DMS 273 (cell line): ENCODE measurements around the gene GAK.

Source experiments
- DNase-seq: peaks from one replicate; lab custom pipeline; 2025; ENCODE audit not compliant: unreplicated experiment; lab: John Stamatoyannopoulos, UW

The GAK gene

DNA sequence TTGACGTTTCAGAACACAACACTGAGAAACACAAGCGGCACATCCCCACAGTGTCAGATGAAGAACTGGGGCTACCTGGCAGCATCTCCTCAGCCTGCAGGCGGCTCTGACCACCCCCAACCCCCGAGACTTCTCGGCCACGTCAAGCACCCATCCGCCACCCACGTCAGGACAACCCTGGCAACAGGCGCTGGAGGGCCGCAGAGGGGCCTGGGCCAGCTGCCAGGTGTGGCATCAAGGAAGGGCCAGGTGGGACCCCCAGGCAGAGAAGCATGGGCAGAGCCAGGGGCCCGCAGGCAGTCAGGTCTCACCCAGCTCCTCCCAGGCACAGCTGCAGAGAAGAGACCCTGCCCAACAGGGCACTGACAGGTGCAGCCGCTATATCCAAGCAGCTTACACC is 22.3 kb downstream of the GAK start:
- no peak for DNase-seq

DNA sequence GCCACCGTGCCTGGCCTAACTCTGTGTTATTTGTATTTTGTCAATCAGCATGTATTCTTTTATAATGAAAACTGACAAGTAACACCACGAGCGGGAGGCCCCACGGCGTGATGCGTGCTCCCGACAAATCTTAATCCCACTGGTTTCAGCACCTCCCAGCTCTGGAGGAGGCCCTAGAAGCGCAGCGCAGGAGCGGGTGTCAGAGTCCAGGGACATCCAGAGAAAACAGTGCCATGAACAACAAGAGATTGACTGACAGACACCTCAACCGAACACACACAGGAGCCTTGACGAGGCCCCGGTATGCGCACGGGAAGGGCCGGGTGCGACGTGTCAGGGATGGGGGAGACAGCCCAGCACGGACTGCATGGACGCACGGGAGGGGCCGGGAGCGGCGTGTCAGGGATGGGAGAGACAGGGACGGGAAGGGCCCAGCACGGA is 23.0 kb downstream of the GAK start:
- no peak for DNase-seq

DNA sequence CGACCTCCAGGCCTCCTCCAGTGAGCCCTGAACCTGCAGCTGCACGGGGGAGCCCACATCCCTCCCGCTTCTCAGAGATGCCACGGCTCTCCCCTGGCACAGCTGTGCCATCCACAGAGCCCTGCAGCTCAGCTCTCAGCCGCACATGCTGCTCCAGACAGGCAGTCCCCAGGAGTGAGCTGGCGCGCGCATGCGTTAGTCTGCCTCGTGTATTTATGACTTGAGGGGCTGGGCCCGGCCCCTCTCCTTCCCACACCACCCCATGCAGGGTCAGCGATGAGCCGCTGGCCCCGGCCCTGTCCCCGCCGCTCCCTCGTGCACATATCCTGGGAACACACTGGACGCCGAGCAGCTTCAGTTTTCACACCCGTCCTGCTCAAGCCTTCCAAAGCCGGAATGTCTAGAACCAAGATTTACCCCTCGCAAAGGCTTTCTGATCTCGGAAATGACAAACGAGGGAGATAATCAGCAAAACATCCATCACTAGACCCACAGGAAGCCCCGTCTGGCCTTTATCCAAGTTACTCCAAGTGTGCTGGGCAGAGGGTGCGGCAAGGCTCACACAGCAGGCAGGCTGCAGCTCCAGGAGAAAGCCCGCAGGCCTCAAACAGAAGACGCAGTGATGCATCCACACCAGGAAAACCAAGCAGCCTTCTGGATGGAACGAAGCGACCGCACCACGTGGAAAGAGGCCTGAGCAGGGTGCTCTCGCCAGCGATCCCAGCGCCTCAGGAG is 24.3 kb downstream of the GAK start:
- DNase-seq, result no peak

DNA sequence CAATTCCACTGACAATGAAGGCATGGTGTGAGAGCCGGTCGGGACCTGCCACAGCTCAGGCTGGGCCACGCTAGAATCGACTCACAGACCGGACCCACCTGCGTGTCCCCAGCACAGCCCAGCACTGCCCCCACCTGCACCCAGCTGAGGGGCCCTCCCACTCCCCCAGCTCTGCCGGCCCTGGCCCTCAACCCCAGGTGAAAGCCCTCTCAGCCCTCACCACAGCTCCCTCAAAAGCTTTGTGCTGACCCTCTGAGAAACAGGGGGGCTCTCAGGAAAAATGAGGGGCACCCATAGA is 25.1 kb downstream of the GAK start:
- DNase-seq, result no peak

DNA sequence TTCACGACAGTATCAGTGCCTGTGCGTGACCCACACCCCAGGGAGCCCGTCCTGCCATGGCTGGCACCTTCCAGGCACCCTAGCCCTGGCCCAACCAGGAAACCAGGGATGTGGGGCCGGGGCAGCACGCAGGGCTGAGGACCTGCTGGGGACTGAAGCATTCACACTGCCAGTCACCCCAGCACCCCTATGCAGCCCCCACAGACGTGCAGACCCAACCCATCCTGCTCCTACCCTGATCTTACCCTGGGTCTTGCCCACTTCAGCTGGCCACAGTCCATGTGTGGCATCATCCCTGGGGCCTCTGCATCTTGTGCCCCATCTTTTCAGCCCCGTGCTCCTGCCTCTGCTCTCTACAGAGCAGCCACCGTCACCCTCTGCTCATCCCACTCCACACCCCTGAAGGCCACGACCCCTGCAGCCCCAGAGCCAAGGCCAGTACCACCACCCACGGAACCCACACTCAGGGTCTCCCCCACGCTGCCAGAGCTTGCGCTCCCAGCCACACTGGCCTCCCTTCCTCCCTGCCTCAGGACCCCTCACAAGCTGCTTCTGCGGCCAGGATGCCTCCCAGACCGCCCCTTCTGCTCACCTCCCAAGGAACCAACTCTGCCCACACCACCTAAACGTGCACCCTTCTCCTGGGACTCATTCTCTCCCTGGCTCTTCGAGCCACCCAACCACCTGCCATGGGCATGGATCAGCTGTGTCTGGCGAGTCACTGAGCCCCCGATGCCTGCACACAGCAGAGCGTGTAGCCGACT is 25.6 kb downstream of the GAK start:
- DNase-seq, result no peak

DNA sequence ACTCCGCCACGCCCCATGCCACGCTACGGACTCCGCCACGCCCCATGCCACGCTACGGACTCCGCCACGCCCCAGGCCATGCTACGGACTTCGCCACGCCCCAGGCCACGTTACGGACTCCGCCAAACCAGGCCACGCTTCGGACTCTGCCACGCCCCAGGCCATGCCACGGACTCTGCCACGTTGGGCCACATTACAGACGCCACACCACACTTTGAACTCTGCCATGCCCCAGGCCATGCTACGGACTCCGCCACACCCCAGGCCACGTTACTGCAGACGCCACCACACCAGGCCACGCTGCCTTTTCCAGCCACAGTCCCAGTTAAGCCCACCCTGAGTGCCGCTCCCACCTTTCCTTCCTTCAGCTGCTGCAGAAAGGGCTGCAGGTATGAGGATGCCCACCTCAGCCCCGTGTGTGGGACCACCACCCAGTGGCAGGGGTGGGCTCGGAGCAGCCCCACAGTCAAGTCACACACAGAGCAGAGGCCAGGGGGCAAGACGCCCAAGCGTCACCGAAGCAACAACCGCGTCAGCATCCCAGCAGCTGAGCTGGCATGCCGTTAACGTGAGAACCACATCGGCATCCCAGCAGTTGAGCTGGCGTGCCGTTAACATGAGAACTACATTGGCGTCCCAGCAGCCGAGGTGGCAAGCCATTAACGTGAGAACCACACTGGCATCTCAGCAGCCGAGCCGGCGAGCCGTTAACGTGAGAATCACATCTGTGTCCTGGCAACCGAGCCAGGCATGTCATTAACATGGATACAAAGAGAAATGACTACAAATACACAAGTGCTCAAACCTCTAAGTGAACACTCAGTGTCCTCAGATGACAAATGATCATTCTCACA is 26.4 kb downstream of the GAK start:
- no peak for DNase-seq

DNA sequence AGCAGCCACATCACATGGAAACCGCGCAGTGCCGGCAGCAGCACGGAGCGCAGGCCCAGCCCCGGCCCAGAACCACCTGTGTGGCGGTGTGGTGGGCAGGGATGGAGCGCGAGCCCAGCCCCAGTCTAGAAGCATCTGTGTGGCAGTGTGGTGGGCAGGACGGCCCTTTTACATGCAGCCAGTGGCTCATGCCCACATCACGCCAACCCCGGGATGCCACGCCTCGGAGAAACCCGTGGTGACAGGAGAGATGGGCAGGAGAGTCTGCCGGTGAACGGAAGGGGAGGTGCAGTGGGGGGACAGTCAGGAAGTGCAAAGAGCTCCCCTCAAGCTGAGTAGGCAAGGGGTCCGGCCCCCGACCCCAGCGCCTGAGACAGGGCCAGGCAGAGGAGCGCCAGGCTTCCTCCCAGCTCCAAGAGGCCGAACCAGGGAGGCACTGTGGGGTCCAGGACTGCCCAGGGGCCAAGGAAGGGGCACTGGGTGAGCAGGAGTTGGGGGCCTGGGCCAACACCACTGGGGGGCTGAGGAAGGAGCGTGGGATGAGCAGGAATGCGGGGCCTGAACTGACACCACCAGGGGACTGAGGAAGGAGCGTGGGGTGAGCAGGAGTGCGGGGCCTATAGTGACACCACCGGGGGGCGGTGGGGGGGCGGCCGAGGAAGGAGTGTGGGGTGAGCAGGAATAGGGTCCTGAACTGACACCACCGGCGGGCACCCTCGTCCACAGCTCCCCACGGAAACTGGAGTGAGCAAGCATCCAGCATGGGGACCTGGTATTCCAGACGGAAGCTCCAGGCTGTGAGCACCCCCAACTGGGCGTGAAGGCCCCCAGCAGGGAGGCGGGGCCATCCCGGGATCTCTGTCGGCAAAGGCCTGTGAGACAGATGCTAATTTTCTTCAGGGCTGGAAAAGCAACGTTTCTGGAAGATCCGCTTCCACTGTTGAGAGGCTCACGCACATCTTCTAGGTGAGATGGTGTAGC is 28.8 kb downstream of the GAK start:
- DNase-seq, result no peak

- no peak for DNase-seq
Measured at GRCh38 chr4:901192-901910, 30.8 kb downstream of the GAK start.

DNA sequence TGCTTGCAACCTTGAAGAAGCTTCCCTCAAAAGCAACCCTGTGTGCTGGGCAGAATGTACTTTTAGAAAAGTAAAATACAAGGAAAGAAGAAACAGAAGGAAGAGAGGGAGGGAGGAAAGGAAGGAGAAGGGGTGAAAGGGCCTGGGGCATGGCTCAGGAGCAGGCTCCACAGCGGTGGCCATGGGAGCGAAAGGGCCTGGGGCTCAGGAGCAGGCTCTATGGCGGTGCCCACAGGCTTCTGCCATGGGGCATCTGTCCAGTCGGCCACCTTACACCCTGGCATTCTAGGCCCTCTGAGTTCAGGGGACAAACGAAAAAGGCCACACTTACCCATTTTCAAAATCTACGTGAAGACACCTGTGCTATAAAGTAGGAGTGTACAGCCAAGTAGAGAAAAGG is 31.4 kb downstream of the GAK start:
- no peak for DNase-seq

GRCh38 chr4:900073-900472 is 32.0 kb downstream of the GAK start:
- no peak for DNase-seq

- DNase-seq, result no peak
Measured at GRCh38 chr4:899556-899906, 32.6 kb downstream of the GAK start.

GRCh38 chr4:898869-899555 is 33.1 kb downstream of the GAK start:
- no peak for DNase-seq

GRCh38 chr4:898123-898522 is 34.0 kb downstream of the GAK start:
- DNase-seq, result no peak

DNA sequence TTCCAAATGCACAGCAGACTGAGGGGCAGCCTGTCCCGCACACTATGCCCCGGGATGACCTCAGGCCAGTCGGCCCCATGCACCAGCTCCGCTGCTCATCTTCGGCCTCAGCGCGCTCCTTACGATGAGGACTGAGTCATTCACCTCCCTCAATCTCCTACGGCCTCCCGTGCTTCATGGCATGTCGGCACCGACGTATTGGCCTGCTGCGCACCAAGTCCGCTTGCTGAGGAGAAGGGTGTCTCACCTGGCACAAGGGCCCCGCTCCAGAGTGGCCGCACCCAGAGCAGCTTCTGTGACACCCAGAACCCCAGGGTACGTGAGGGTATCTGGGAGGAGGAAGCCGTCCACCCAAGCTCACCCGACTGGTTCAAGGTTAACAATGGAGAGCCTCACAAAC is 35.5 kb downstream of the GAK start:
- DNase-seq, result no peak

DNA sequence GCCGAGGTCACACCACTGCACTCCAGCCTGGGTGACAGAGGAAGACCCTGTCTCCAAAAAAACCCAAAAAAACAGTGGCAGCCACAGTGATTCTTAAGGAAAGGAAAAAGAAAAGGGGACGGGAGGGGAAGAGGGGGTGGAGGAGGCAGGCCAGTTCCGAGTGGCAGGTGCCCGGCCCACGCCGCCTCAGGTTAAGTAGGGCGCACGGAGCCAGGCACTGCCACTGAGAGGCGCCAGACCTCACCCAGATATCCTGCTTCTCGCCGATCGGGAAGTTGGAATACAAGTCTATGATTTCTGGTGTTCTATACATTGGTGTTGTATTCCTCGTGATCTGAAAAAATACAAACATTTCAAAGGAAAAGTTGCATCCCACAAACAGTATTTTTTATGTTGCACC is 35.9 kb downstream of the GAK start:
- no peak for DNase-seq

DNA sequence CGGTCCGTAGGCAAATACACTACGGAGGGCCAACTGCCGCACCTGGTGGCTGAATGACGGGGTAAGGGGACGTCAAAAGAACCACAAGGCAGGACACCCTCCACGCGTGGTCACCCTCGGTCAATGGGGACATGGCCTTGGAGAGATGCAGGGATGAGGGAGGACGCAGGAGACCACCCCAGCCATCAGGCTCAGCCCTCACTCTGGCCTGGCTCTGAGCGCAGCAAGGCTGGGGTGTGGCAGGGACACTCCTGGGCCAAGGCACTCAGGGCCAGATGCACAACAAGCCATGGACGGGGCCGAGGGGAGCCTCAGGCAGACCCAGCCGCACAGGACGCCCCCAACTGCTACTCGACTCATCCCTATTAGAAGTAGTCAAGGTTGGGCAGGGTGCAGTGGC is 36.5 kb downstream of the GAK start:
- no peak for DNase-seq

GRCh38 chr4:893995-894705 is 38.0 kb downstream of the GAK start:
- no peak for DNase-seq

DNA sequence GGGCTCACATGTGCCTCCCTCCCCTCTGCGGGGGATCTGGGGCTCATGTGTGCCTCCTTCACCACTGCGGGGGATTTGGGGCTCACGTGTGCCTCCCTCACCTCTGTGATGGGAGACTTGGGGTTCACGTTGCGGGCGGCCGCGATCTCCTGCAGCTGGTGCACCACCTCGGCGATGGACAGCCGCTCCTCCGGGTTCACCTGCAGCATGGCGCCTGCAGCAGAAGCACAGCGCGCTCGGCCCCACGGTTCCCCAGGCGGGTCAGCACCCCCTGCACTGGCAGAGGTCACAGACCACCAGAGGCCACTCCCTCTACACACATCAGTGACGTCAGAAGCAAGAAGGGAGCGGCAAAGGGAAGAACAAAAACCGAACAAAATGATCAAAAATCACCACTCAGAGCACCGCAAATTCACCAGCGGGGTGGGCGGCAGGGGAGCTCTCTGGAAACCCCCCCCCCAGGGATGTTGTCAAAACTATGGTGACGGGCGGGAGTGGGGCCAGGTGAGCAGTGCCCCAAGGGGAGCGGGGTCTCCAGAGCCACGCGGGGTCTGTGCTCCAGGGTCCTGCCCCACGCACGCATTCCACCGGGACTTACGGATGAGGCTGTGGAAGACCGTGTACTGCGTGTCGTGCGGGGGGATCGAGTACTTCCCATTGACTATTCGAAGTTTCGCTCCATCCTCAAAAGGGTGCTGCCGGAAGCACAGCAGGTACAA is 38.7 kb downstream of the GAK start:
- no peak for DNase-seq
